ENCODE measurements around the gene SNCA. TPM values are rescaled to one million over a fixed set of nuclear protein-coding genes. Genes with fewer than 3 reads are reported as not detected.

The SNCA gene
- total RNA-seq, 2 experiments from 2014 or later, result 2.0 to 2.5 TPM

DNA sequence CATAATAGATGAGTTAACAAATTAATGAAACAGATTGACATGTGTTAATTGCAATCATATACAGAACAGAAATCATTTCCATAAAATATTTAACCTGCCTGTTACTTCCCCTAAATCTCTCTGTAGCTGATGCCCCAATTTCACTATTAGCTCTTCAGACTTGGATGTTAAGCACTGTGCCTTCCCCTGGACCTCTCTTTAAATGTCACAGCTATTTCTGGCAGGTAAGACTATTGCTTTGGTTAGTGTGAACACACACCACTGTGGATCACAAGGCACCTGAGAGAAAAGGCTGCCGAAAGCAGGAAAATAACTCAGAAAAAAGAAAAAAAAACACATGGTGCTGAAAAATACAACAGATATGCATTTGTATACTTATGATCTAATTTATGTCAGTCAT lies 91.3 kb downstream of the SNCA start:
- H3K27ac Mint-ChIP-seq, result no peak overlapping the region
- ChIA-PET CTCF (no interaction called here), POLR2A (no interaction called here)
- H3K9me3 Mint-ChIP-seq, result no peaks in the 10 kb centered on the region
- no peaks in the 10 kb centered on the region for H3K27me3 Mint-ChIP-seq
- no peaks in the 10 kb centered on the region for H3K4me1 Mint-ChIP-seq (ENCODE audit: low read depth)
- intact Hi-C loops (cut with micrococcal nuclease), result no loop called here
- DNase-seq, result no peak
- no peaks in the 10 kb centered on the region for H3K36me3 Mint-ChIP-seq
- no peak overlapping the region for H3K4me3 Mint-ChIP-seq

DNA sequence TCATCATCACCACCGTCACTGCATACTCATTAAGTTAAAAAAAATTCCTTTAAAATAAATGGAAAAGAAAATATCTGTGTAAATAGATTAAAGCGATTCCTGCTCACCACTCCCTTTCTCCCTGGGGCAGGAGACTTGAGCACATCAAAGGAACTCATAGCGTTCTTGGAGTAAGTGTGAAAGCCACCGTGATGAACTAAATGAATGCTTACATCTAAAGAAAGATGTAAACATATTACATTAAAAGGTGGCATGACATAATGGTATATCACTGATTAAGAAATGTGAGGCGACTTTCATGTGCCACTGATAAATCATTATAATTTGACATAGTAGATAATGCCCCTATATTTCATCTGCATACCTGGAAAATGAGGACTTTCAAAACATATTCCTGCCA lies 92.0 kb downstream of the SNCA start:
- H3K4me1 Mint-ChIP-seq (ENCODE audit: low read depth), result no peaks in the 10 kb centered on the region
- no peak overlapping the region for H3K4me3 Mint-ChIP-seq
- intact Hi-C loops (cut with micrococcal nuclease), result no loop called here
- DNase-seq, result no peak
- ChIA-PET POLR2A (no interaction called here), CTCF (no interaction called here)
- H3K36me3 Mint-ChIP-seq, result no peaks in the 10 kb centered on the region
- no peaks in the 10 kb centered on the region for H3K9me3 Mint-ChIP-seq
- H3K27ac Mint-ChIP-seq, result no peak overlapping the region
- H3K27me3 Mint-ChIP-seq, result no peaks in the 10 kb centered on the region

- H3K4me1 Mint-ChIP-seq (ENCODE audit: low read depth), result no peaks in the 10 kb centered on the region
- no peak overlapping the region for H3K4me3 Mint-ChIP-seq
- no peaks in the 10 kb centered on the region for H3K9me3 Mint-ChIP-seq
- ChIA-PET POLR2A (no interaction called here), CTCF (no interaction called here)
- no peak overlapping the region for H3K27ac Mint-ChIP-seq
- no peak for DNase-seq
- no peaks in the 10 kb centered on the region for H3K27me3 Mint-ChIP-seq
- intact Hi-C loops (cut with micrococcal nuclease), result no loop called here
- H3K36me3 Mint-ChIP-seq, result no peaks in the 10 kb centered on the region
Measured at GRCh38 chr4:89741768-89742167, 95.2 kb downstream of the SNCA start.

GRCh38 chr4:89739311-89739988 lies 97.5 kb downstream of the SNCA start:
- Mint-ChIP-seq H3K9me3 (no peaks in the 10 kb centered on the region), H3K36me3 (no peaks in the 10 kb centered on the region), H3K27ac (no peak overlapping the region), H3K27me3 (no peaks in the 10 kb centered on the region), H3K4me1 (ENCODE audit: low read depth) (no peaks in the 10 kb centered on the region), H3K4me3 (no peak overlapping the region)
- POLR2A ChIA-PET, result no interaction called here
- CTCF ChIA-PET, result no interaction called here
- intact Hi-C loops (cut with micrococcal nuclease), result no loop called here
- no peak for DNase-seq

GRCh38 chr4:89737888-89738287 lies 99.1 kb downstream of the SNCA start:
- Mint-ChIP-seq H3K36me3 (no peaks in the 10 kb centered on the region), H3K27ac (no peak overlapping the region), H3K9me3 (no peaks in the 10 kb centered on the region), H3K4me3 (no peak overlapping the region), H3K27me3 (no peaks in the 10 kb centered on the region), H3K4me1 (ENCODE audit: low read depth) (no peaks in the 10 kb centered on the region)
- intact Hi-C loops (cut with micrococcal nuclease), result no loop called here
- DNase-seq, result no peak
- CTCF ChIA-PET, result no interaction called here
- POLR2A ChIA-PET, result no interaction called here

- no peak for DNase-seq
- POLR2A ChIA-PET, result no interaction called here
- no peak overlapping the region for H3K4me3 Mint-ChIP-seq
- no peaks in the 10 kb centered on the region for H3K36me3 Mint-ChIP-seq
- H3K27ac Mint-ChIP-seq, result no peak overlapping the region
- CTCF ChIA-PET, result no interaction called here
- no peaks in the 10 kb centered on the region for H3K4me1 Mint-ChIP-seq (ENCODE audit: low read depth)
- intact Hi-C loops (cut with micrococcal nuclease), result no loop called here
- no peaks in the 10 kb centered on the region for H3K27me3 Mint-ChIP-seq
- H3K9me3 Mint-ChIP-seq, result no peaks in the 10 kb centered on the region
Measured at GRCh38 chr4:89733946-89734345, 103.0 kb downstream of the SNCA start.

GRCh38 chr4:89727238-89727637 lies 109.7 kb downstream of the SNCA start:
- DNase-seq, result no peak
- H3K36me3 Mint-ChIP-seq, result no peaks in the 10 kb centered on the region
- no peak overlapping the region for H3K4me3 Mint-ChIP-seq
- H3K9me3 Mint-ChIP-seq, result no peaks in the 10 kb centered on the region
- POLR2A ChIA-PET, result no interaction called here
- CTCF ChIA-PET, result no interaction called here
- H3K27me3 Mint-ChIP-seq, result peaks cover 3% of the 10 kb centered on the region
- H3K4me1 Mint-ChIP-seq (ENCODE audit: low read depth), result no peaks in the 10 kb centered on the region
- intact Hi-C loops (cut with micrococcal nuclease), result no loop called here
- H3K27ac Mint-ChIP-seq, result no peak overlapping the region

GRCh38 chr4:89725268-89725667 lies 111.7 kb downstream of the SNCA start:
- ChIA-PET POLR2A (no interaction called here), CTCF (no interaction called here)
- no peak for DNase-seq
- Mint-ChIP-seq H3K27ac (no peak overlapping the region), H3K27me3 (peaks cover 3% of the 10 kb centered on the region), H3K4me1 (ENCODE audit: low read depth) (no peaks in the 10 kb centered on the region), H3K36me3 (no peaks in the 10 kb centered on the region), H3K9me3 (no peaks in the 10 kb centered on the region), H3K4me3 (no peak overlapping the region)
- intact Hi-C loops (cut with micrococcal nuclease), result no loop called here

DNA sequence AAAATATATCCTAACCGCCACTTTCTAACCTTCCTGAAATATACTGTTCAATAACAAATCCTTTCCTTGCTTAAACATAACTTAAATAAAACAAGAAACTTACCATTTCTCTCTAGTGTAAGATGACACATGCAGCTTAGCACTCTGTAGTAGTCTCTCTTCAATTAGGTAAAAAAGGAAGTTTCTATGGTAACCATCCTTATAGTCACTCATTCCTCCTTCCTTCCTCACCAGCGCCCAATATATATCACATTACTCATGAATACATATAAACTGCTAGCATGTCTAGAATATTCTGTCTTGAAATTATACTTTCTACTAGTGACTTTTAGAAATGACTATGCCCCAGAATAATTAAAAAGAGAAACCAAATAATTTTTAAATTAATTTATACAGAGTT lies 112.2 kb downstream of the SNCA start:
- Mint-ChIP-seq H3K27ac (no peak overlapping the region), H3K27me3 (peaks cover 3% of the 10 kb centered on the region), H3K4me1 (ENCODE audit: low read depth) (no peaks in the 10 kb centered on the region), H3K36me3 (no peaks in the 10 kb centered on the region), H3K4me3 (no peak overlapping the region), H3K9me3 (no peaks in the 10 kb centered on the region)
- intact Hi-C loops (cut with micrococcal nuclease), result no loop called here
- POLR2A ChIA-PET, result no interaction called here
- CTCF ChIA-PET, result no interaction called here
- no peak for DNase-seq

DNA sequence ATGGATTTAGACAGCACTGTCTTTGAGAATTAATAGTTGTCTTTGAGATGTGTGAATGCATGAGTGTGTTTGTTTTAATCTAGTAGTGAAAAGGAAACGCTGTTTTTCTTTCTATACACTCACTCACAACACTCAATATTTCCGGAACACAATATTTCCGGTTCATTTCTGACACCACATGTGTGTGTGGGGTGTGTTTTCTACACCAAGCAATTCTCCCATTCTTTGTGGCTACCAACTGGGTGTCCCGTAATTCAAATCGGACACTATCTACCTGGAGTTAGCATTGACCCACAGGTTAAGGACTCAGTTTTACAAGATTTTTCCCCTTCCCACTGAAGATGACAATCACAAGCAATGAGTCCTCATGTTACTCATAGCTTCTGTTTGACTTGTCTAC lies 113.9 kb downstream of the SNCA start:
- intact Hi-C loops (cut with micrococcal nuclease), result no loop called here
- CTCF ChIA-PET, result interaction anchor here (0.6 kb wide), 1 partner anchor 310 kb away, joined by 3 read pairs; no protein-coding TSS in a partner anchor
- Mint-ChIP-seq H3K27me3 (peaks cover 3% of the 10 kb centered on the region), H3K4me1 (ENCODE audit: low read depth) (no peaks in the 10 kb centered on the region), H3K4me3 (no peak overlapping the region), H3K27ac (no peak overlapping the region), H3K36me3 (no peaks in the 10 kb centered on the region), H3K9me3 (no peaks in the 10 kb centered on the region)
- no peak for DNase-seq
- POLR2A ChIA-PET, result no interaction called here

DNA sequence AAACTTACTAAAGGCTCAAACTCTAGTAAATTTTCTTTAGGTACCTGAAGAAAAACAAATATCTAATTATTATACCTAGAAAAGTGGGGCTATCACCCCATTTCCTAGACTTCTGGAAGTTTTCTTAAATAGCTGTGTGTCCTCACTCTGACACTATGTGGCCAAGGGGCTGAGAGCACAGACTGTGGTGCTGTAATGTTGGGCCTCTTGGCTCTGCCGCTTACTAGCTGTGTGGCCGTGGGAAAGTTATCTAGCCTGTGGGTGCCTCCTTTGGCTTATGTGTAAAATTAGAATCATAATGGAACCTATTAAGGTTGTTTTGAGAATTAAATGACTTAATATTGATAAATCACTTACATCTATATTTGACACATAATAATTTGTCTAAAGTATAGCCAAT lies 114.4 kb downstream of the SNCA start:
- Mint-ChIP-seq H3K9me3 (no peaks in the 10 kb centered on the region), H3K27me3 (peaks cover 3% of the 10 kb centered on the region), H3K36me3 (no peaks in the 10 kb centered on the region), H3K27ac (no peak overlapping the region), H3K4me1 (ENCODE audit: low read depth) (no peaks in the 10 kb centered on the region), H3K4me3 (no peak overlapping the region)
- intact Hi-C loops (cut with micrococcal nuclease), result no loop called here
- ChIA-PET POLR2A (no interaction called here), CTCF (no interaction called here)
- DNase-seq, result no peak

DNA sequence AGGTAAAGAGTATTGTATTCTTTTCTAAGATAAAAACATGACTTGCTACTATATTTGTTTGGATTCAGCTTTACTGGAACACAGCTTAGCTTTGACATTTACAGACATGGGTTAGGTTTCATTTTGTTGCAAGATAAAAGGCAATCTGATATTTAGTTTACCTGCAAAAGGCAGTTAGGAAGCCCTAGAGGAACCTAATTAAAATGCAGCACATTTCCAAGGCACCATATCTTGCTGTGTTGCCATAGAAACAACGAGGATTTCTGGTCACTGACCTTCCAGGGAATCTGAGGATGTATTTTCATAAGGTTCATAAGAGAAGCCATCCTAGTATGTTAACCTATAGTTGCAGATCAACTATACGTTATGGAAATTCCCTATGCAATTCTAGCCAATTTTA lies 116.0 kb downstream of the SNCA start:
- POLR2A ChIA-PET, result no interaction called here
- Mint-ChIP-seq H3K9me3 (no peaks in the 10 kb centered on the region), H3K27ac (no peak overlapping the region), H3K36me3 (no peaks in the 10 kb centered on the region), H3K4me1 (ENCODE audit: low read depth) (no peaks in the 10 kb centered on the region), H3K27me3 (peaks cover 3% of the 10 kb centered on the region), H3K4me3 (no peak overlapping the region)
- intact Hi-C loops (cut with micrococcal nuclease), result no loop called here
- no peak for DNase-seq
- CTCF ChIA-PET, result no interaction called here

DNA sequence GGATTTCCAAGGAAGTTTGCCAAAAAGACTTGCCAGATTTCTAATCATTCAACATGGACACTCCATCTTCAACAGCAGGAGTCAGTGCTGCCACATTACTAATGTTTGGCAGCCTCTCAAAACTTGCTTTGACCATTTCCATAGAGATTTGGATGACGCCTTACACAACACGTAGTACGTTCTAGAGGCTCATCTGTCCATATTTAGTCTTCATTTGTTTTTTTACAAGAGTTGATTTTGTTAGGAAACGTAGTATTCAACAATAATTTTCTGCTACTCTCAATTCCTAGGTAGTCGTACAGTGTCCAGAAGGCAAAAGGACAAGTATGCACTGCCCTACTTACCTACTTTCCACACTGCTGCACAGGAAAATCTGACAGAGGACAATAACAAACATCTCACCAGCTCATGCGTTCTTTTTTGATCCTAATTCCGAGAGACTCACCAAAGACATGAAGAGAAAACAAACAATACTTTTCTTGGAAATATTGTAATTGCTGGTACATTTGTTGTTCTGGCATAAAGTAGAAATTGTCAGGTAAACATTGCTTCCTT lies 117.3 kb downstream of the SNCA start:
- Mint-ChIP-seq H3K4me1 (ENCODE audit: low read depth) (no peaks in the 10 kb centered on the region), H3K4me3 (no peak overlapping the region), H3K36me3 (no peaks in the 10 kb centered on the region), H3K27me3 (peaks cover 3% of the 10 kb centered on the region), H3K9me3 (no peaks in the 10 kb centered on the region), H3K27ac (no peak overlapping the region)
- POLR2A ChIA-PET, result no interaction called here
- intact Hi-C loops (cut with micrococcal nuclease), result no loop called here
- no peak for DNase-seq
- CTCF ChIA-PET, result no interaction called here
